Testis (tissue), 3 donors: ENCODE data around the gene GORAB. TPM values are rescaled to one million over a fixed set of nuclear protein-coding genes. Genes with fewer than 3 reads are reported as not detected.

Experiments
- DNase-seq: peaks from one replicate; pipeline ENCODE4 v3.0.0-alpha.2; 2019
- H3K27ac ChIP-seq, 2 donors: fragments of 200-600 bp; sonication (generic); one replicate each; pipeline ENCODE4 v1.5.1; 2019
- H3K27me3 ChIP-seq: fragments of 200-600 bp; sonication (generic); one replicate; pipeline ENCODE4 v1.5.1; 2019
- H3K36me3 ChIP-seq: fragments of 200-600 bp; sonication (generic); one replicate; pipeline ENCODE4 v1.5.1; 2017; ENCODE audit warnings: low read depth; ENCODE audit errors: missing control alignments
- H3K4me1 ChIP-seq: fragments of 200-600 bp; sonication (generic); one replicate; pipeline ENCODE4 v1.5.1; 2019
- H3K4me3 ChIP-seq, 2 donors: fragments of 200-600 bp; sonication (generic); one replicate each; pipeline ENCODE4 v1.5.1; 2017 to 2019
- H3K9me3 ChIP-seq: fragments of 200-600 bp; sonication (generic); one replicate; pipeline ENCODE4 v1.5.1; 2017
- POLR2A ChIP-seq: fragments of 450-650 bp; IDR thresholded peaks from one replicate; pipeline ENCODE4 v1.6.1; 2017; ENCODE audit warnings: antibody characterized with exemption, mild to moderate bottlenecking, moderate library complexity
- WGBS, 2 donors: methylation state at CpG; one replicate each; pipeline ENCODE4 v1.1.5; 2018; 5-methylcytosine and 5-hydroxymethylcytosine counted together
- intact Hi-C: fragments of 100-400 bp; cut with DNase I; formaldehyde crosslinking; loops from one replicate; pipeline ENCODE4 v1.15.1; 2023; ENCODE audit warnings: low total_unique reads
- polyA plus RNA-seq: library from polyadenylated mRNA; stranded (reverse); fragments of 350-450 nt; fragmentation: Illumina TruSeq; extraction: RNeasy Lipid Tissue Mini Kit (QIAGEN cat#74804); gene quantifications from one replicate; pipeline ENCODE4 v1.2.3, GENCODE V29; 2014; ENCODE audit warnings: low read depth, low replicate concordance; ENCODE audit not compliant: insufficient read depth
- total RNA-seq, 2 donors: library from RNA; depleted of rRNA; stranded (reverse); fragments of >200 nt; gene quantifications; one replicate each; pipeline ENCODE4 v1.2.3, GENCODE V29; 2016
- TF ChIP-seq, protein P1 (sequence below), 3 experiments: fragments of 450-650 bp in 2 of 3; fragments of 200-600 bp in 1 of 3; sonication (generic) in 1 of 3; IDR thresholded peaks; one replicate each; pipeline ENCODE4 v1.5.1; 2016 to 2019; ENCODE audit warnings: antibody characterized with exemption in 3 of 3, mild to moderate bottlenecking in 2 of 3, moderate library complexity in 1 of 3

Gene GORAB
- total and polyA plus RNA-seq, 3 donors from 2014 or later = 16.7 to 41.6 (median 23.5) TPM

GRCh38 chr1:170535418-170535817, 3.5 kb downstream of the GORAB start:
- H3K9me3 ChIP-seq = no peaks in the 10 kb centered on the region
- H3K27ac ChIP-seq = no peak overlapping the region
- peak; percentile 72 for DNase-seq
- TF ChIP-seq, protein P1, sequence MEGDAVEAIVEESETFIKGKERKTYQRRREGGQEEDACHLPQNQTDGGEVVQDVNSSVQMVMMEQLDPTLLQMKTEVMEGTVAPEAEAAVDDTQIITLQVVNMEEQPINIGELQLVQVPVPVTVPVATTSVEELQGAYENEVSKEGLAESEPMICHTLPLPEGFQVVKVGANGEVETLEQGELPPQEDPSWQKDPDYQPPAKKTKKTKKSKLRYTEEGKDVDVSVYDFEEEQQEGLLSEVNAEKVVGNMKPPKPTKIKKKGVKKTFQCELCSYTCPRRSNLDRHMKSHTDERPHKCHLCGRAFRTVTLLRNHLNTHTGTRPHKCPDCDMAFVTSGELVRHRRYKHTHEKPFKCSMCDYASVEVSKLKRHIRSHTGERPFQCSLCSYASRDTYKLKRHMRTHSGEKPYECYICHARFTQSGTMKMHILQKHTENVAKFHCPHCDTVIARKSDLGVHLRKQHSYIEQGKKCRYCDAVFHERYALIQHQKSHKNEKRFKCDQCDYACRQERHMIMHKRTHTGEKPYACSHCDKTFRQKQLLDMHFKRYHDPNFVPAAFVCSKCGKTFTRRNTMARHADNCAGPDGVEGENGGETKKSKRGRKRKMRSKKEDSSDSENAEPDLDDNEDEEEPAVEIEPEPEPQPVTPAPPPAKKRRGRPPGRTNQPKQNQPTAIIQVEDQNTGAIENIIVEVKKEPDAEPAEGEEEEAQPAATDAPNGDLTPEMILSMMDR (IDR thresholded peaks at IDR 0.05) = no peak
- no peak for TF ChIP-seq POLR2A
- WGBS, 2 donors = 15 to 33% methylated on average over 2 of the region's 2 CpGs
- no peaks in the 10 kb centered on the region for H3K36me3 ChIP-seq
- H3K27me3 ChIP-seq = no peaks in the 10 kb centered on the region
- H3K4me3 ChIP-seq = no peak overlapping the region
- H3K4me1 ChIP-seq = peaks cover 12% of the 10 kb centered on the region
- intact Hi-C loops = no loop called here

DNA sequence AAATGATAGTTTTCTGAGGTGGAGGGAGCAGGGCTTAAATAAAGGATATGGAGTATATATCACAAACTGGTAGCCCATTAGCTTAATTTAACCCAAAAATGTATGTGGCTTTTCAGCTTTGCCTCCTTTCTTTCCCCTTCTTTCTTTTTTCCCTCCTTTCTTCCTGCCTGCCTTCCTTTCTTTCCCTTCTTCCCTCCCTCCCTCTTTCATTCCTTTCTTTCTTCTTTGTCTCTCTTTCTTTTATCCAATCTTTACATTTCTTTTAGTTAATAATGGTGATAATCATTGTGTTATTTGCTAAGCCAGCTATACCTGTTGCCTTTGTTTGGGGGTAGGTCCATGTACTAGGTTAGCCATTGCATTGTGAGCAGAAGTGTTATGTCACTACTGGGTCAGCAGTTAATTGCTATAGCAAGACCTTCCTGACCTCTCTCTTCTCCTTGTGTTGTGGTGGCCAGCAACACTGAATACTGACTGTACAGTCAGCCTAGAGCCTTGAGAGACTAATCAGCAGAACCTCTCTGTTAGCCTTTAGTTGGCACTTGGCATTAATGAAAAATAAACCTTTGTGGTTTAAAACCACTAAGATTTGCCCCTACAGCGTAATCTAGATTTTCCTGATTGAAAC, 5.1 kb downstream of the GORAB start:
- intact Hi-C loops = no loop called here

GRCh38 chr1:170537798-170538503, 6.0 kb downstream of the GORAB start:
- Histone ChIP-seq H3K36me3 (no peaks in the 10 kb centered on the region), H3K9me3 (no peaks in the 10 kb centered on the region), H3K4me1 (peaks cover 9% of the 10 kb centered on the region), H3K27ac (no peak overlapping the region), H3K27me3 (no peaks in the 10 kb centered on the region), H3K4me3 (no peak overlapping the region)
- no peak for TF ChIP-seq POLR2A
- TF ChIP-seq, protein P1 (IDR thresholded peaks at IDR 0.05) = no peak
- intact Hi-C loops = no loop called here
- no peak for DNase-seq

More for the DNA sequence above, 5.1 kb downstream of the GORAB start:
- no peak for DNase-seq
- 96 to 97% methylated on average over 1 of the region's 1 CpG for WGBS, 2 donors
- Histone ChIP-seq H3K36me3 (no peaks in the 10 kb centered on the region), H3K9me3 (no peaks in the 10 kb centered on the region), H3K27ac (peak overlapping the region in 1 of 2 donors; percentile 20), H3K4me3 (no peak overlapping the region), H3K4me1 (peaks cover 9% of the 10 kb centered on the region), H3K27me3 (no peaks in the 10 kb centered on the region)
- TF ChIP-seq POLR2A = no peak
- TF ChIP-seq, protein P1 (IDR thresholded peaks at IDR 0.05) = no peak

- intact Hi-C loops = no loop called here
- no peak overlapping the region for H3K4me3 ChIP-seq
- H3K4me1 ChIP-seq = peaks cover 9% of the 10 kb centered on the region
- TF ChIP-seq, protein P1 (IDR thresholded peaks at IDR 0.05) = no peak
- TF ChIP-seq POLR2A = no peak
- H3K36me3 ChIP-seq = no peaks in the 10 kb centered on the region
- H3K27ac ChIP-seq = no peak overlapping the region
- no peaks in the 10 kb centered on the region for H3K27me3 ChIP-seq
- no peak for DNase-seq
- no peaks in the 10 kb centered on the region for H3K9me3 ChIP-seq
Observed at GRCh38 chr1:170538687-170539086, 6.7 kb downstream of the GORAB start.

DNA sequence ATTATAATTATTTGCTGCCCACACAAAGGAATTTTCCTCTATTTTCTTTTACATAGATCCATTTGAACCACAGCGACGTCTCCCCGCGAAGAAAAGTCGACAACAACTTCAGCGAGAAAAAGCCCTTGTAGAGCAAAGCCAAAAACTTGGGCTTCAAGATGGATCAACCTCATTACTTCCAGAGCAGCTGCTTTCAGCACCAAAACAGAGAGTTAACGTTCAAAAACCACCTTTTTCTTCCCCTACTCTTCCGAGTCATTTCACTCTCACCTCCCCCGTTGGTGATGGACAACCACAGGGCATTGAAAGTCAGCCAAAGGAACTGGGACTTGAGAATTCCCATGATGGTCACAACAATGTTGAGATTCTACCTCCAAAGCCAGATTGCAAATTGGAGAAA, 7.2 kb downstream of the GORAB start:
- H3K36me3 ChIP-seq = no peaks in the 10 kb centered on the region
- intact Hi-C loops = no loop called here
- TF ChIP-seq POLR2A = no peak
- TF ChIP-seq, protein P1 (IDR thresholded peaks at IDR 0.05) = no peak
- DNase-seq = no peak
- no peak overlapping the region for H3K4me3 ChIP-seq
- peaks cover 9% of the 10 kb centered on the region for H3K4me1 ChIP-seq
- H3K27me3 ChIP-seq = no peaks in the 10 kb centered on the region
- H3K27ac ChIP-seq = no peak overlapping the region
- H3K9me3 ChIP-seq = no peaks in the 10 kb centered on the region
- 95 to 96% methylated on average over 9 of the region's 9 CpGs for WGBS, 2 donors
